NCI-H526 treated with DMSO at 0.1 percent for 48 hours (cell line): ENCODE measurements around the gene ITGA7.

Source experiments
- DNase-seq: peaks from one replicate; lab custom pipeline; 2025; lab: John Stamatoyannopoulos, UW

ITGA7 gene

GRCh38 chr12:55642669-55643068 lies 65.0 kb downstream of the ITGA7 start:
- DNase-seq = no peak

- no peak for DNase-seq
These were observed 65.4 kb downstream of the ITGA7 start for GRCh38 chr12:55642267-55642666.

- DNase-seq = no peak
These were observed 66.1 kb downstream of the ITGA7 start for GRCh38 chr12:55641595-55641994.

GRCh38 chr12:55637467-55637866 lies 70.2 kb downstream of the ITGA7 start:
- no peak for DNase-seq

- no peak for DNase-seq
These were observed 70.9 kb downstream of the ITGA7 start, which contains the start of gene OR10P1 for GRCh38 chr12:55636853-55637252. Gene OR10P1 (plus strand): TSS chr12:55636892. CDS start chr12:55636892, 0 bp downstream.

- DNase-seq = no peak
These were observed 71.5 kb downstream of the ITGA7 start for GRCh38 chr12:55636116-55636655.
